ENCODE data around the gene COL8A2.

COL8A2 gene

GRCh38 chr1:36088265-36088576 is 36.8 kb downstream of the COL8A2 start:
- no peak for DNase-seq (ENCODE audit: low read depth)
- peak overlapping the region; percentile 41 for H3K4me3 ChIP-seq (ENCODE audit: control insufficient read depth, low read depth, low read length)
- TF ChIP-seq CTCF (IDR thresholded peaks at IDR 0.05; ENCODE audit: control insufficient read depth, insufficient read depth, low read depth, low read length, missing control alignments): no peak

- TF ChIP-seq CTCF (IDR thresholded peaks at IDR 0.05; ENCODE audit: control insufficient read depth, insufficient read depth, low read depth, low read length, missing control alignments): no peak
- no peak overlapping the region for H3K4me3 ChIP-seq (ENCODE audit: control insufficient read depth, low read depth, low read length)
- no peak for DNase-seq (ENCODE audit: low read depth)
These were observed 37.5 kb downstream of the COL8A2 start for GRCh38 chr1:36087233-36088123.

GRCh38 chr1:36086529-36087232 is 38.3 kb downstream of the COL8A2 start:
- no peak for DNase-seq (ENCODE audit: low read depth)
- H3K4me3 ChIP-seq (ENCODE audit: control insufficient read depth, low read depth, low read length): no peak overlapping the region
- no peak for TF ChIP-seq CTCF (IDR thresholded peaks at IDR 0.05; ENCODE audit: control insufficient read depth, insufficient read depth, low read depth, low read length, missing control alignments)

GRCh38 chr1:36085686-36086526 is 39.1 kb downstream of the COL8A2 start:
- no peak for DNase-seq (ENCODE audit: low read depth)
- no peak for TF ChIP-seq CTCF (IDR thresholded peaks at IDR 0.05; ENCODE audit: control insufficient read depth, insufficient read depth, low read depth, low read length, missing control alignments)
- no peak overlapping the region for H3K4me3 ChIP-seq (ENCODE audit: control insufficient read depth, low read depth, low read length)

GRCh38 chr1:36085126-36085525 is 39.9 kb downstream of the COL8A2 start:
- no peak overlapping the region for H3K4me3 ChIP-seq (ENCODE audit: control insufficient read depth, low read depth, low read length)
- TF ChIP-seq CTCF (IDR thresholded peaks at IDR 0.05; ENCODE audit: control insufficient read depth, insufficient read depth, low read depth, low read length, missing control alignments): no peak
- no peak for DNase-seq (ENCODE audit: low read depth)

GRCh38 chr1:36084497-36085115 is 40.4 kb downstream of the COL8A2 start:
- no peak for TF ChIP-seq CTCF (IDR thresholded peaks at IDR 0.05; ENCODE audit: control insufficient read depth, insufficient read depth, low read depth, low read length, missing control alignments)
- H3K4me3 ChIP-seq (ENCODE audit: control insufficient read depth, low read depth, low read length): peak overlapping the region; percentile 58
- no peak for DNase-seq (ENCODE audit: low read depth)

All from AG09309 (cell line).